NCI-H510A (cell line): Measurements from ENCODE around the gene FFAR3.
"Not testable (repeated sequence)": the region's sequence is repeated elsewhere in the genome, so short reads cannot be mapped to it uniquely, and the experiment has no call there.

Source experiments
- DNase-seq: peaks from one replicate; lab custom pipeline; 2025; lab: John Stamatoyannopoulos, UW

Gene FFAR3

DNA sequence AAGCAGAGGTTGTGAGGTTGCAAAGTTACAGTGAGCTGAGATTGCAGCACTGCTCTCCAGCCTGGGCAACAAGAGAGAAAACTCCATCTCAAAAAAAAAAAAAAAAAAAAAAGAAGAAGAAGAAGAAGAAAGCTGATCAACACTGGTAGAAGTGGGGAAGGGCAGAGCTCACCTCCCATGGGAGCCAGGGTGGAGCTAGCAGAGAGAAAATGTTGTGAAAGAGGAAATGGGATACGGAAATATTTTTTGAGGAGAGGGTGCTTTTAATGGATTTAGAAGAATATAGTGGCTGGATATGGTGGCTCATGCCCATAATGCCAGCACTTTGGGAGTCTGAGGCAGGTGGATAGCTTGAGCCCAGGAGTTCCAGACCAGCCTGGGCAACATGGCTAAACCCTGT, 19.4 kb downstream of the FFAR3 start:
- DNase-seq, result no peak

DNA sequence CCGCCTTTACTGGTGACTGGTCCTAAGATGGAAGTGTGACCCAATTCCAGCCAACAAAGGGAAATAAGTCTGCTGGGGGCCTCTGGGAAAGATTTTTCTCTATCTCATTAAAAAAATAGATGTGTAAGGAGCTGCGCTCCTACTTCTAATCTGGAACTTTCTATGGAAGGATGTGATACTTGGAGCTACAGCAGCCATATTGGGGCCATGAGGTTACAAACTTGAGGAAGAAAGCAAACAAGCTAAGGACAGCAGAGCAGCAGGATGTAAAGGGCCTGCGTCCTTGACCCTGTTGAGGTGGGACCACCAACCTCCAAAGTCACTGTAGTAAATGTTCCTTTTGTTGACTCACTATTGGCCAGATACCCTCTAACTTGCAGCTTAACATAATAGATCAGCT, 20.1 kb downstream of the FFAR3 start:
- DNase-seq, result no peak

DNA sequence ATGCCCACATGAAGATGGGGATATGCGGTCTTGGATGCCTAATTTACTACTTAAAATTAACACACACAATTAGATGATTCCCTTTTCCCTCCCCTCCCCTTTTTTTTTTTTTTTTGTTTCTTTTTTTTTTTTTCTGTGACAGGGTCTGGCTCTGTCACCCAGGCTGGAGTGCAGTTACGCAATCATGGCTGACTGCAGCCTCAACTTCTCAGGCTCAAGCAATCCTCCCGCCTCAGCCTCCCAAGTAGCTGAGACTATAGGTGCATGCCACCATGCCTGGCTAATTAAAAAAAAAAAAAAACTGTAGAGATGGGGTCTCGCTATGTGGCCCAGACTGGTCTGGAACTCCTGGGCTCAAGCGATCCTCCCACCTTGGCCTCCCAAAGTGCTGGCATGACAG, 21.3 kb downstream of the FFAR3 start:
- not testable (repeated sequence) for DNase-seq

DNA sequence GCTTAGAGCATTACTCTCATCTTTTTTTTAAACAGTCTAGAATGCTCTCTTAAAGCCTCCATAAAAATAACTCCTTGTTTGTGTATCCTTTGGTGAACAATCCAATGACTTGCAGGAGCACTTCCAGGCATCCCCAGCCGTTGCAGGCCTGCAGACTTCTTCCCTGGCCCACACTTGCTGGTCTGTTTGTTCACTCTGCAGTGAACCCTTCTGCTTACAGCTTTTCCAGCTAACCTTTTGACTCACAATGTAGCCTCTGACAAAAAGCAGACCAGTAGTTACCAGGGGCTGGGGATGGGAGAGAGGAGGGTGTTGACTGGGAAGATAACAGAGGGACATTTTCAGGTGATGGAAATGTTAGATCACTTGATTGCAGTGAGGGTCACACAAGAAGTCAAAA, 21.7 kb downstream of the FFAR3 start:
- no peak for DNase-seq

DNA sequence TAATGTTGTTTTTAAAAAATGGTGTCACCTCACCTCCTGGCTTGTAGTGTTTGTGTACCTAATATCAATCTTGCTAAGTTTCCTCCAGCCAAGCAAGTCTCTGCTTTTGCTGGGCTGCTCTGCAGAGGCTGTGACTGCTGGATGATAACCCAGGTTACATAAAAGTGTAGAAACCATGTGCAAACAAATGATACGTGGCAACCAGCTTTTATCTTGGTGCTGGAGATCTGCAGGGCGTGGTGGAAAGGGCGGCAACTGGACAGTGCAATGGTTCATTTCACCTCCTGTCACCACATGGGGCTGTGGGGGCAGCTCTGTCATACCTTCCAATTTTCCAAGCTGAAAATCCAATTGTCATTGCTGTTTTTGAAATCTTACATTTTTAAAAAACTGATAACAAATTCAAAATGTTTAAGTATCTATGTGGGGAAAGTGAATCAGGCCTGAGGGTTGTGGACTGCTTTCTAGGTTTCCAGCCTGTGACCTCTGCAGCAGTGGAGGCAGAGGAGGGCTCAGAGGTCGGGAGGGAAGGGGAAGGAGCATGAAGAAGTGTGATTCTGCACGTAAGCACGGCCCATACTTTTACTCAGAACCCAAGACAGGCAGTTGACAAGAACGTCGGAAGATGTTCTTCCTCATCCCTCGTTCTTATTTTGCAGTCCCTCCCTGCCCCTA, 22.3 kb downstream of the FFAR3 start:
- DNase-seq, result no peak

DNA sequence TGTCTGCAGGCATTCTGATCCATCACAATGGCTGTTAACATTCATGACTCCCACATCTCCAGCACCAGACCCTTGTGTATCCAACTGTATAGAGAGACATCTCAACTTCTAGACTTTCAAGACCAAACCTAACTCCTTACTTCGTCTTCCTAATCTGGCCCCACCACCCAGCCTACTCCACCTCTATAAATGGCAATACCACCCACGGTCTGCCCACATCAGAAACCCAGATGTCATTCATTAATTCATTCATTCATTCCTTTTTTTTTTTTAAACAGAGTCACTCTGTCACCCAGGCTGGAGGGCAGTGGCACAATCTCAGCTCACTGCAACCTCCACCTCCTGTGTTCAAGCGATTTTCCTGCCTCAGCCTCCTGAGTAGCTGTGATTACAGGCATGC, 23.1 kb downstream of the FFAR3 start:
- DNase-seq, result no peak

DNA sequence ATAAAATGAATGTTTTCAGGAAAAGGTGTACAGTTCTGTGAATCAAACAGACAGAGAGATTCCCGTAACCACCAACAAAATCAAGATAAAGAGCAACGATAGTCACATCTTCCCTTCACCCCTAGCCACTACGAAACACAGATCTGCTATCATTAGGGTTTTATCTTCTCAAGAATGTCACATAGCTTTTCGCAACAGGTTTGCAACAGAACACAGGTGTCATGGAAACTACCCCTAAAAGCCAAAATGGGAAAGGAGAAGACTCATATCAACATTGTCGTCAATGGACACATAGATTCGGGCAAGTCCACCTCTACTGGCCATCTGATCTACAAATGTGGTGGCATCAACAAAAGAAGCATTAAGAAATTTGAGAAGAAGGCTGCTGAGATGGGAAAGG, 23.7 kb downstream of the FFAR3 start:
- DNase-seq, result no peak

DNA sequence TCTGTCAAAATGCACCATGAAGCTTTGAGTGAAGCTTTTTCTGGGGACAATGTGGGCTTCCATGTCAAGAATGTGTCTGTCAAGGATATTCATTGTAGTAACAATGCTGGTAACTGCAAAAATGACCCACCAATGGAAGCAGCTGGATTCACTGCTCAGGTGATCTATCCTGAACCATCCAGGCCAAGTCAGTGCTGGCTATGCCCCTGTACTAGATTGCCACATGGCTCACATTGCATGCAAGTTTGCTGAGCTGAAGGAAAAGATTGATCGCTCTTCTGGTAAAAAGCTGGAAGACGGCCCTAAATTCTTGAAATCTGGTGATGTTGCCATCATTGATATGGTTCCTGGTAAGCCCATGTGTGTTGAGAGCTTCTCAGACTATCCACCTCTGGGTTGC, 25.3 kb downstream of the FFAR3 start:
- DNase-seq, result no peak

DNA sequence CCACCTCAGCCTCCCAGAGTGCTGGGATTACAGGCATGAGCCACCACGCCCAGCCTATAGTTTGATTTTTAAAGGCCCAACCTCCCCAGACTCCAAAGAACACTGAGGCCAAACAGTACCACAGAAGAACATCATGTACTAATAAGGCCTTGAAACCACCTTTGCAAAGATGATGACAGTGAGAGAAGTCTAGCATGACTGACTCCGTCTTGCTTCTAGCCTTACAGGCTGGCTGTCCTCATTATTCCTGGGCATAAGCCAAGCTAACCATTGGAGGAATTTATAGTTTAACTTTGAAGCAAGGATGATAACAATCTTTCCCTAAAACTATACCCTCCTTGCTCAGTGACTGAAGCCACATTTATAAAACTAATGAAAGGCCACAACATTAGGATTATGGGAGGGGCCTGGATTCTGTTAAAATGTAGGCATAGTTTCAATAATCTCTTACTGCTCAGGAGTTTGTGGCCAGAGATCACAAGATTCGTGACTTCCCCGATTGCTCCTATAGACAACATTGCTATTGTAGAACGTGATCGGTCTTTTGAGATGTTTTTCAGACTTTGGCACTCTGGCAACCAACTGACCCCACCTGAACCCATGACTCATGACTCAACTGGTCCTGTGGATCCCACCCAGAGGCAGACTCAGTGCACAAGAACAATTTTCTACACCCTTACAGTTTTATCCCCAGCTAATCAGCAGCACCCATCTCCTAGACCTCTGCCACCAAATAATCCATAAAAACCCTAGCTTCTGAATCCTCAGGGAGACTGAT, 30.2 kb downstream of the FFAR3 start:
- no peak for DNase-seq

DNA sequence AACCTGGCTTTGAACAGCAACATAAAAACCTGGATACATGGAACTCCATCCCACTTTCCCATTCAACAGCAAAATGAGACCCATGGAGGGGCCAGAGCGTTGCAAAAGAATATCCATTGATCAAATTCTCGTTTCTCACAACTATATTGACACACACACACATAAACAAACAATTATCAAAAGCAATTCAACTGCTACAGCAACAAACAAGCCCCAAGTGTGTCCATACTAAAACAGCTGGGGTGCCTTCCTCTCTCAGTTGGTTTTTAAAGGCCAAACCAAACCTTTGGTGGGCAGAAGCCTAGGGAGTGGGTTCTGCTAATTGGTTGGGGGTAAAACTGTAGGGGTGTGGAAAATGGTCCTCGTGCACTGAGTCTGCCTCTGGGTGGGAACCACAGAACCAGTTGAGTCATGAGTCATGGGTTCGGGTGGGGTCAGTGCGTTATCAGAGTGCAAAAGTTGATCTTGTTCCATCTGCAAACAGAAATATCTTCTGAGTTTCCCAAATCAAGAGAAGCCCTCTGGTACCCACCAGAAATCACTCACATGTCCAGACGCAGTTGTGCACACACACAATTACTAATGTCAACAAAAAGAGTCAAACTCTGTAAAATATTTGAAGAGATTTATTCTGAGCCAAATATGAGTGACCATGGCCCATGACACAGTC, 31.1 kb downstream of the FFAR3 start:
- DNase-seq, result no peak

DNA sequence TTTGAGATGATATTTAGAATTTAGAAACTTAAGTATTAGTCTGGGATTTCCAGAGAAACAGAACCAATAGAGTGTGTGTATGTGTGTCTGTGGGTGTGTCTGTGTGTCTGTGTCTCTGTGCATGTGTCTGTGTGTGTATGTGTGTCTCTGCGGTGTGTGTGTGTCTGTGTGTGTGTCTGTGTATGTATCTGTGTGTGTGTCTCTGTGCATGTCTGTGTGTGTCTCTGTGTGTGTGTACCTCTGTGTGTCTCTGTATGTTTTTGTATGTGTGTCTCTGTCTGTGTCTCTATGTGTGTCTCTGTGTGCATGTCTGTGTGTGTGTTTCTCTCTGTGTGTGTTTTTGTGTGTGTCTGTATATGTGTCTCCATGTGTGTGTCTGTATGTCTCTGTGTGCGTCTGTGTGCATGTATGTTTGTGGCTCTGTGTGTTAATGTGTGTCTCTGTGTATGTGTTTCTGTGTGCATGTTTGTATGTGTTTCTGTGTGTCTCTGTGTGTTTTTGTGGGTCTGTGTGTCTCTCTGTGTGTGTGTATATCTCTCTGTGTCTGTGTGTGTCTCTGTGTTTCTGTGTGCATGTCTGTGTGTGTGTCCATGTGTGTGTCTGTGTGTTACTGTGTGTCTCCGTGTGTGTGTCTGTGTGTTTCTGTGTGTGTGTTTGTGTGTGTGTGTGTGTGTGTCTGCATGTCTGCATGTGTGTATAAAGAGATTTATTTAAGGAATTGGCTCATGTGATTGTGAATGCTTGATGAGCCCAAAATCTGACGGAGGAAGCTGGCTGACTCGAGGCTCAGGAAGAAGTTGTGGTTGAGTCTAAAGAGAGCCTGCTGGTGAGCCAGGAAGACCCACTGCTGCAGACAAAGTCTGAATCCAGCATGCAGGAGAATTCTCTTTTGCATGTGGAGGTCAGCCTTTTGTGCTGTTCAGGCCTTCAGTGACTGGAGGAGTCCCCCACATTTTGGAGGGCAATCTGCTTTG, 34.8 kb downstream of the FFAR3 start:
- DNase-seq, result no peak

DNA sequence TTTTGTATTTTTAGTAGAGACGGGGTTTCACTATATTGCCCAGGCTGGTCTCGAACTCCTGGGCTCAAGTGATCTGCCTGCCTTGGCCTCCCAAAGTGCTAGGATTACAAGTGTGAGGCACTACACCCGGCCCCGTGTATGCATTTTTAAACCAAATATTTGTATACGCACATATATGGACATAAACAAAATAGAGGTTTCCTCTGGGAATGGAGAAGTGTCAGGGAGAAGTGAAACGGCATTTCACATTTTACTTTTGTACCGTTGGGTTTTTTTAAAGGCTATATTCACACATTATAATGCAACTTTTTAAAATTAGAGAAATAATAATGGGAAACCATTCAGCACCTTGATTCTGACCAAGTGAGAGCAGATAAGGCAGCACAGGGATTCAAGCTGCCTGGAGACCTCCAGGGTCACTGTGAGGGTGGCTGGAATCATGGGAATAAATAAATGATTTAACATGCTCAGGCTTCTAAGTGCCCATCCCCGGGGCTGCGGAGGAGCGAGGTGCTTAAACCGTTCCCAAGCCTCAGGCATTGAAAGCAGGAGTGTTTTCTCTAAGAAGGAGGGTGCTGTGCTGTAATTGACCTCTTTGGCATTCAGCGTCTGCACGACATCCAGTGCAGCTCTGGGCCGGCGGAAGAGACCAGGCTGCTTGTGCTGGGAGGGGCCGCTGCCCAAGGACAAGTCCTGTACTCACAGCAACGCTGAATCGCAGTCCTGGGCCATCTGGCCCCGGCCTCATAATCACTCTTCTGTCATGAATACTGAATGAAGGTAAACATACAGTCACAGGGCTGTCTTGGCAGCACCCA, 37.3 kb downstream of the FFAR3 start:
- no peak for DNase-seq

DNA sequence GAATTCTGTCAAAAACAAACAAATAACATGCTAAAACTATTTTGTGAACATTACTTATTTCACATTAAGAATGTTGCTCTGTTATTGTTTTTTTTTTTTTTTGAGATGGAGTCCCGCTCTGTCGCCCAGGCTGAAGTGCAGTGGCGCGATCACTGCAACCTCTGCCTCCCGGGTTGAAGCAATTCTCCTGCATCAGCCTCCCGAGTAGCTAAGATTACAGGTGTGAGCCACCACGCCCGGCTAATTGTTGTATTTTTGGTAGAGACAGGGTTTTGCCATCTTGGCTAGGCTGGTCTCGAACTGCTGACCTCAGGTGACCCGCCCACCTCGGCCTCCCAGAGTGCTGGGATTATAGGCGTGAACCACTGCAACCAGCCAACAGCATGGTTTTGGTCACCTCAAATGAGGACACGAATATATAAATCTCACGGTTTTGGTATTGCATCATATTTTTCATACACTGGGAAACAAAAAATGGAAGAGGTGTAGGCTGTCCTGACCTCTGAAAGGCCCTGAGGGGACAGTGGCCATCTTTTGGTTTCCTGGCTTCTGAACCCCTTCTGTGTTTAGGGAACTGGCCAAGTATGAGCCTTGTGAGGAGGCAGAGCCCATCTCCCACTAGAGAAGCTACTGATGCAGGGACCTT, 38.1 kb downstream of the FFAR3 start:
- DNase-seq, result no peak

DNA sequence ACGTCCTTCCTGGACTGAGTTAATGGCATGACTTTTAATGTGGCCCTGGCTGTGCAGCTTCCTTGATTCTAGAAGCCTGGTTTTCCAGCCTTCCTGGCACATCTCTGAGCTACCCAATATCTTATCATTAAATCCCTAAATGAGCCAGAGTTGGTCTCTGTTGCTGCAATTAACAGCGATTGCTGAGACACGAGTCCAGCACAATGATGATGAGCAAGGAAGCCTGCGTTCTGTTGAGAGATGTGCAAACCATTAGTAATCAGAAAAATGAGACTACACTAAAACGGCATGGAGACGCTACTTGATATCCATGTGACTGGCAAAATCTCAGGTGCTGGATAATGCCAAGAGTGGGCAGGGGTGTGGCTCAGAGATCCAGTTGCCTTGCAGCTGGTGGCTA, 38.8 kb downstream of the FFAR3 start:
- DNase-seq, result no peak

DNA sequence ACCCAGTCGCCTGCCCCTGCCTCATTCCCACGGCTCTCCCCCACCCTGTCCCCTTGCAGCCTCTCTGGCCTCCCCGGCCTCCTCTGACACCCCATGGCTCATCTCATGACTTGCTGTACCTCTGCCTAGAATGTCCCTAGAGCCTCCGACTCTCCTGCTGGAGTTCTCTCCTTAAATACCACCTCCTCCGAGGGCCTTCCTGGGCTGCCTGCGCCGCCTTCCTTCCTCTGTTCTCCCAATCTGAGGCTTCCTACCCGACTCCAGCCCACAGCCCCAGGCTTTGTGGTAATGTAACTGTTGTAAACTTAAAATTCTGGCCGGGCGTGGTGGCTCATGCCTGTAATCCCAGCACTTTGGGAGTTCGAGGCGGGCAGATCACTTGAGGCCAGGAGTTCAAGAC, 40.3 kb downstream of the FFAR3 start:
- no peak for DNase-seq

DNA sequence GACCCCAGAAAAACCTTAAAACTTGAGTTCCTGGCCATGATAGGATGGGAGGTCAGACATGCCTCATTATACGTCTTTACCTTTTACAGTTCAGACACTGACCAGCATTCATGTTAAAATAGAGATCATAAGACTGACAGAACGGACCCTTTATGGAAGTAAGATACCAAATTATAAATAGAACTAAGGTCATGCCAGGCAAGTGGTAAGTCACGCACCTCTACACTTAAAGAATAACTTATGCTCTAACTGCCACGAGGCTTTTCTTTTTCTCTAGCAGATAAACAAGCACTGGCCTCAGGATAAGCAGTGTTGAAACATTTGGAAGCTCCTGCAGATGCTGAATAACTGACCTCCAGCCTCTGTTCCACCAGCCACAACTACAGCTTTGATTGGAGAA, 41.0 kb downstream of the FFAR3 start:
- DNase-seq, result no peak

DNA sequence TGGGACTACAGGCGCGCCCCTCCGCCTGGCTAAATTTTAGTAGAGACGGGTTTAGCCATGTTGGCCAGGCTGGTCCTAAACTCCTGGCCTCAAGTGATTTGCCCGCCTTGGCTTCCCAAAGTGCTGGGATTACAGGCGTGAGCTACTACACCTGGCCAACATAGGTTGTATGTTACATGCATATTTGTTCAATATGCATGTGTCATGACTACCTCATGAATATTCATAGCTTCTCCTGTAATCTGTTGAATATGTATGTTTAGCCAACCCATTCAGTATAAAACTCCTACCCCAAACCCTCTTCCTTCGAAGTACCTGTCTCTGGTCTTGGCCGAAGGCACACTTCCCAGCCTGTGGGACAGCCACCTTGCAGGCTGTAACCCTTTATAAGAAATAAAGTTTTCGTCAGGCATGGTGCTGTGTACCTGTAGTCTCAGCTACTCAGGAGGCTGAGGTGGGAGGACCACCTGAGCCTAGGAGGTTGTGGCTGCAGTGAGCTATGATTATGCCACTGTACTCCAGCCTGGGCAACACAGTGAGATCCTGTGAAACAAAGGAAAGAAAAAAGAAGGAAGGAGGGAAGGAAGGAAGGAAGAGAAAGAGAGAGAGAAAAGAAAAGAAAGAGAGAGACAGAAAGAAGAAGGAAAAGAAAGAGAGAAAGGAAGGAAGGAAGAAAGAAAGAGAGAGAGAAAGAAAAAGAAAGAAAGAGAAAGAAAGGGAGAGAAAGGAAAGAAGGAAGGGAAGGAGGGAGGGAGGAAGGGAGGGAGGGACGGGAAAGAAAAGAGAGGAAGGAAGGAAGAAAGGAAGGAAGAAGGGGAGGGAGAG, 41.9 kb downstream of the FFAR3 start:
- no peak for DNase-seq

DNA sequence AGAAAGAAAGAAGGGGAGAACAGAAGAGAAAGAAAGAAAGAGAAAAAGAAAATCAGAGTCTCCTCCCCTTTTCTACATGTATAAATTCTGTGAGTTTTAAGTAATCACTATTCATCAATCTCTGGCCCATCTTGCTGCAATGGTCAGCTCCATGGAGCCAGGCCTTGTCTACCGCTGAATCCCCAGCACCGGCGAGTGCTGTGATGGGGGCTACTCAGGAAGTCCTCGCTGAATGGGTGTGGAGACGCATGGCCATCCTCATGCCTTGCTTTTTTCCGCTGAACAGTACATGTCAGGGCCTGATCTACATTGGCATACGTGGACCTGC, 42.5 kb downstream of the FFAR3 start:
- no peak for DNase-seq

DNA sequence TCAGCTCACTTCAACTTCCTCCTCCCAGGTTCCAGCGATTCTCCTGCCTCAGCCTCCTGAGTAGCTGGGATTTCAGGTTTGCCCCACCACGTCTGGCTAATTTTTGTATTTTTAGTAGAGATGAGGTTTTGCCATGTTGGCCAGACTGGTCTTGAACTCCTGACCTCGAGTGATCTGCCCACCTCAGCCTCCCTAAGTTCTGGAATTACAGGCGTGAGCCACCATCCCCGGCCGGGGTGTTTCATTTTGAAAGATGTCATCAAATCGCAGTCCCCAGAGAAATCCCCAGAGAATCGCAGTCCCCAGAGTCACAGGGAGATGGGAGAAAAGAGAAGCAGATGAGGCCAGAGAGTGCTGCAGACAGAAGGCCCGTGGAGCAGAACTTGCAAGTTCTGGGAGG, 43.2 kb downstream of the FFAR3 start:
- not testable (repeated sequence) for DNase-seq
